HG02763 (cell line): Measurements from ENCODE around the gene STX8.
"Not testable (repeated sequence)": the region's sequence is repeated elsewhere in the genome, so short reads cannot be mapped to it uniquely, and the experiment has no call there.

Source experiments
- ATAC-seq: cut with Tn5 transposase; IDR thresholded peaks from one replicate; pipeline ENCODE4 v1.9.1; 2021; ENCODE audit warnings: mild to moderate bottlenecking, moderate library complexity; ENCODE audit not compliant: unreplicated experiment

Gene STX8

GRCh38 chr17:9575381-9576101 lies at the start of gene STX8:
Gene STX8, minus strand, starts transcription at chr17:9575820. Its CDS starts 12 bp downstream, at chr17:9575808.
- peak; percentile 93 for ATAC-seq

- no peak for ATAC-seq
These were observed 47.3 kb upstream of the STX8 start for GRCh38 chr17:9622961-9623360.

- no peak for ATAC-seq
These were observed 39.9 kb upstream of the STX8 start for GRCh38 chr17:9615486-9615885.

- ATAC-seq: no peak
These were observed 36.4 kb upstream of the STX8 start for GRCh38 chr17:9612006-9612405.

- no peak for ATAC-seq
These were observed 35.9 kb upstream of the STX8 start for GRCh38 chr17:9611557-9611956.

GRCh38 chr17:9607058-9607457 lies 31.4 kb upstream of the STX8 start:
- not testable (repeated sequence) for ATAC-seq

GRCh38 chr17:9606453-9606852 lies 30.8 kb upstream of the STX8 start:
- ATAC-seq: no peak

GRCh38 chr17:9604583-9604982 lies 29.0 kb upstream of the STX8 start:
- not testable (repeated sequence) for ATAC-seq

- ATAC-seq: no peak
These were observed 23.0 kb upstream of the STX8 start for GRCh38 chr17:9598661-9599060.

GRCh38 chr17:9597638-9598037 lies 22.0 kb upstream of the STX8 start:
- not testable (repeated sequence) for ATAC-seq

- ATAC-seq: no peak
These were observed 18.4 kb upstream of the STX8 start for GRCh38 chr17:9594065-9594464.

- ATAC-seq: no peak
These were observed 12.5 kb upstream of the STX8 start for GRCh38 chr17:9587969-9588656.

- no peak for ATAC-seq
These were observed 1.7 kb upstream of the STX8 start for GRCh38 chr17:9577373-9577709.

- ATAC-seq: no peak
These were observed 1.1 kb upstream of the STX8 start, which contains the start of gene CFAP52 for GRCh38 chr17:9576521-9577372. Gene CFAP52, plus strand, starts transcription at chr17:9576642. Its CDS starts 54 bp downstream, at chr17:9576696.

GRCh38 chr17:9571201-9571600 lies 4.4 kb downstream of the STX8 start:
- ATAC-seq: no peak

GRCh38 chr17:9568957-9569588 lies 6.5 kb downstream of the STX8 start:
- no peak for ATAC-seq

GRCh38 chr17:9568004-9568403 lies 7.6 kb downstream of the STX8 start:
- ATAC-seq: no peak

- ATAC-seq: not testable (repeated sequence)
These were observed 8.9 kb downstream of the STX8 start for GRCh38 chr17:9566739-9567138.

GRCh38 chr17:9566067-9566466 lies 9.6 kb downstream of the STX8 start:
- ATAC-seq: no peak

- ATAC-seq: no peak
These were observed 11.5 kb downstream of the STX8 start for GRCh38 chr17:9564104-9564503.

- ATAC-seq: no peak
These were observed 17.8 kb downstream of the STX8 start for GRCh38 chr17:9557857-9558256.
